ENCODE measurements around the gene SYT9. TPM values are rescaled to one million over a fixed set of nuclear protein-coding genes. Genes with fewer than 3 reads are reported as not detected.
"Not testable (repeated sequence)": the region's sequence is repeated elsewhere in the genome, so short reads cannot be mapped to it uniquely, and the experiment has no call there.

The SYT9 gene
- total RNA-seq, 2 donors from 2014 or later: 0.64 to 2.2 TPM

DNA sequence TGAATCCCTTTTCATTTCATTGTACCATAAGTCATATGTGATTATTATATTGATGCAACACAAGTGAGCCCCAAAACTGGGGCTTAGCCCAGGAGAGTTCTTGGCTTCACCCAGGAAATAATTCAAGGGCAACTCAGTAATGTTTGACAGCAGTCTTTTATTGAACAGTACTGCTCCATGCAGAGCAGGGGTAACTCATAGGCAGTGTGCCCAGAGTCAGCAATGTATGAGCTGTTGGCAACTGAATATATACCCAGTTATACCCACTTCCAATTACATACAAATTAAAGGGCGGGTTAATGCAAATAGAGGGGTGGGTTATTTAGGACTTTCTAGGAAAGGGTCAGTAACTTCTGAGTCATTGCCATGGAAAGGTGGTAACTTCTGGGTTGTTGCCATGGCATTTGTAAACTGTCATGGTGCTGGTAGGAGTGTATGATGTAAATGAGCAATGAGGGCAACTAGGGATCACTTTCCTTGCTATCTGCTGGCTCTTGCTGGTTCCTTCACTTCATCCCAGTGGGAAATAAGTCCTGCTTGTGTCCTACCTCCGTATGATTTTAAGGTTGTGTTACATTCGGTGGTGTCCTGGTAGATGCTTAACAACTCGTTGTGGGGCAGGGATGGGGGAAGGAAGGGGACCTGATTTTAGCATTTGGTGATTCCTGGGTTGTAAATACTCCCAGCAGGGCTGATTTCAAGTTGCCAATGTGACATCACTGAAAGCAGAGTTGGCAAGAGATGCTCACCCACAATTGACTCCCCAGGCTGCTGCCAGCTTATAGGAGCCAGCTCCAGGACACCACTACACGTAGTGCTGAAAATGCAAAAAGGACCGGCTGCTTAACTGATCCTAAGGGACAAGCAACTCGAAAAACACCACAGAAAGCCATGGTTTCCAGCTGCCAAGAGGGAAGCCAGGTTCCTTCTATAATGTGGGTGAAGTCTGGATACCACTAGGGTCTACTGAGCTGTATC lies 70.1 kb downstream of the SYT9 start:
- Histone ChIP-seq H3K27me3 (replicated peaks; ENCODE audit: insufficient read depth) (no peaks in the 10 kb centered on the region), H3K9me3 (no peaks in the 10 kb centered on the region), H3K27ac (no peak overlapping the region), H3K4me3 (no peak overlapping the region), H3K4me1 (replicated peaks) (no peaks in the 10 kb centered on the region), H3K36me3 (no peaks in the 10 kb centered on the region)
- 66% methylated on average over 7 of the region's 7 CpGs for WGBS
- intact Hi-C loops (cut with DNase I): no loop called here
- no peak for TF ChIP-seq POLR2A (IDR thresholded peaks at IDR 0.05)
- TF ChIP-seq, protein P1, sequence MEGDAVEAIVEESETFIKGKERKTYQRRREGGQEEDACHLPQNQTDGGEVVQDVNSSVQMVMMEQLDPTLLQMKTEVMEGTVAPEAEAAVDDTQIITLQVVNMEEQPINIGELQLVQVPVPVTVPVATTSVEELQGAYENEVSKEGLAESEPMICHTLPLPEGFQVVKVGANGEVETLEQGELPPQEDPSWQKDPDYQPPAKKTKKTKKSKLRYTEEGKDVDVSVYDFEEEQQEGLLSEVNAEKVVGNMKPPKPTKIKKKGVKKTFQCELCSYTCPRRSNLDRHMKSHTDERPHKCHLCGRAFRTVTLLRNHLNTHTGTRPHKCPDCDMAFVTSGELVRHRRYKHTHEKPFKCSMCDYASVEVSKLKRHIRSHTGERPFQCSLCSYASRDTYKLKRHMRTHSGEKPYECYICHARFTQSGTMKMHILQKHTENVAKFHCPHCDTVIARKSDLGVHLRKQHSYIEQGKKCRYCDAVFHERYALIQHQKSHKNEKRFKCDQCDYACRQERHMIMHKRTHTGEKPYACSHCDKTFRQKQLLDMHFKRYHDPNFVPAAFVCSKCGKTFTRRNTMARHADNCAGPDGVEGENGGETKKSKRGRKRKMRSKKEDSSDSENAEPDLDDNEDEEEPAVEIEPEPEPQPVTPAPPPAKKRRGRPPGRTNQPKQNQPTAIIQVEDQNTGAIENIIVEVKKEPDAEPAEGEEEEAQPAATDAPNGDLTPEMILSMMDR (IDR thresholded peaks at IDR 0.05): no peak
- TF ChIP-seq POLR2AphosphoS5 (IDR thresholded peaks at IDR 0.05): no peak
- DNase-seq (ENCODE audit: low spot score): no peak

DNA sequence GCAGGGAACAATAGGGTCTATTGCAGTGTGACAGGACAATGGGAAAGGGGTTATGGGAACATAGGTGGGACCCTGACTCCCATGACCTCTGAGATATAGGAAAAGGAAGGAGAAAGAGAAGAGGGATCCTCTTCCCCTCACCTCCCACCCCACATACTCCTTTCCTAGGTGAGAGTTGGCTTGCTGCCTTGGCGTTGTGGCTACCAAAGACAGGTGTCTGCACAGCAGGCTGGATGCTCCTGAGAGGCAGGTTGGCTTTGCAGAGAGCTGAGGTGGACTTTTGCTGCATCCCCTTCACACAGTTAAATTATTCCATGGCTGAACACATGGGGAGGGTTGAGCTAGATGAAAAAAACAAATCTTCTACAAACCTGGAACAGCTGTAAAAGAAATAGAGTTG lies 80.7 kb downstream of the SYT9 start:
- WGBS: 62% methylated on average over 1 of the region's 1 CpG
- TF ChIP-seq POLR2A (IDR thresholded peaks at IDR 0.05) (no peak), POLR2AphosphoS5 (IDR thresholded peaks at IDR 0.05) (no peak)
- TF ChIP-seq, protein P1 (IDR thresholded peaks at IDR 0.05): no peak
- H3K4me3 ChIP-seq: no peak overlapping the region
- no peak overlapping the region for H3K27ac ChIP-seq
- H3K4me1 ChIP-seq (replicated peaks): no peaks in the 10 kb centered on the region
- no peaks in the 10 kb centered on the region for H3K27me3 ChIP-seq (replicated peaks; ENCODE audit: insufficient read depth)
- H3K36me3 ChIP-seq: no peaks in the 10 kb centered on the region
- no peak for DNase-seq (ENCODE audit: low spot score)
- intact Hi-C loops (cut with DNase I): no loop called here
- H3K9me3 ChIP-seq: no peaks in the 10 kb centered on the region

DNA sequence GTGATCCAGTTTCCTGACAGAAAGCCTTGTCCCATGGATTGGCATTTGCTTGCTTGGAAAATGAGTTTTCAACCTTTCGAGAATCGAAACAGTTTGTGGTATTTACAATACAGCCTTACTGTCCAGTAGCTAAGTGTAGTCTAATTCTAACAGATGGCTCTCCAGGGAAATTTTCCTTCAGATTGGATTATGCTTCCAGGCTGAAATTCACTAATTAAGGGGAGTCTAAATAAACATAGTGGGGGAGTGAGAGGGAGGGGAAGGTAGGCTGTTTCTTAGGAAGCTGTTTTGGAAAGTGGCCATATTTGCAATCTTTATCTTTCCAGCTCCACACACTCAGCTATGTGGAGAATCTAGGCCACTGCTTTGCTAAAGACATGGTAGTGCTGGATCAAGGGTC lies 81.3 kb downstream of the SYT9 start:
- DNase-seq (ENCODE audit: low spot score): no peak
- H3K4me3 ChIP-seq: no peak overlapping the region
- H3K4me1 ChIP-seq (replicated peaks): no peaks in the 10 kb centered on the region
- TF ChIP-seq, protein P1 (IDR thresholded peaks at IDR 0.05): no peak
- no peak for TF ChIP-seq POLR2AphosphoS5 (IDR thresholded peaks at IDR 0.05)
- TF ChIP-seq POLR2A (IDR thresholded peaks at IDR 0.05): no peak
- no peaks in the 10 kb centered on the region for H3K36me3 ChIP-seq
- H3K27ac ChIP-seq: no peak overlapping the region
- H3K9me3 ChIP-seq: no peaks in the 10 kb centered on the region
- 75% methylated on average over 2 of the region's 2 CpGs for WGBS
- no peaks in the 10 kb centered on the region for H3K27me3 ChIP-seq (replicated peaks; ENCODE audit: insufficient read depth)
- intact Hi-C loops (cut with DNase I): no loop called here

DNA sequence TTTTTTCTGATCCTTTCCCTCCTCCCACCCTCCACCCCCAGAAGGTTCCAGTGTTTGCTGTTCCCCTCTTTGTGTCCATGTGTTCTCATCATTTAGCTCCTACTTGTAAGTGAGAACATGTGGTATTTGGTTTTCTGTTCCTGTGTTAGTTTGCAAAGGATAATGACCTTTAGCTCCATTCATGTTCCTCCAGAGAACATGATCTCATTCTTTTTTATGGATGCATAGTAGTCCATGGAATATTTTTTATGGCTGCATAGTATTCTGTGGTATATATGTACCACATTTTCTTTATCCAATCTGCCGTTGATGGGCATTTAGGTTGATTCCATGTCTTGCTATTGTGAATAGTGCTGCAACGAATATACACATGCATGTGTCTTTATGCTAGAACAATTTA lies 83.7 kb downstream of the SYT9 start:
- H3K4me1 ChIP-seq (replicated peaks); H3K9me3 ChIP-seq; H3K4me3 ChIP-seq; intact Hi-C loops (cut with DNase I); DNase-seq (ENCODE audit: low spot score); H3K27me3 ChIP-seq (replicated peaks; ENCODE audit: insufficient read depth); H3K36me3 ChIP-seq; H3K27ac ChIP-seq: not testable (repeated sequence)
- WGBS: 46% methylated on average over 2 of the region's 2 CpGs

DNA sequence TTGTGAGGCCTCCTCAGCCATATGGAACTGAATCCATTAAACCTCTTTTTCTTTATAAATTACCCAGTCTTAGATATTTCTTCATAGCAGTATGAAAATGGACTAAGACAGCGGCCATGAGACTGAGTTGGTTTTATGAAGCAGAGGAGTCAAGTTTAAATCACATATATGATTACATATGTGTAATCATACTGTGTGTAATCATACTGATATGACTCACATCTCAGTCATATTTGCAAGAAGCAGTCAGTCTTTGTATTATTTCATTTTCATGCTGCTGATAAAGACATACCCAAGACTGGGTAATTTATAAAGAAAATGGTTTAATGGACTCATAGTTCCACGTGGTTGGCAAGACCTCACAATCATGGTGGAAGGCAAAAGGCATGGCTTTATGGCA lies 89.8 kb downstream of the SYT9 start:
- DNase-seq (ENCODE audit: low spot score): no peak
- intact Hi-C loops (cut with DNase I): no loop called here
- TF ChIP-seq, protein P1 (IDR thresholded peaks at IDR 0.05): no peak
- TF ChIP-seq POLR2A (IDR thresholded peaks at IDR 0.05) (no peak), POLR2AphosphoS5 (IDR thresholded peaks at IDR 0.05) (no peak)
- no peaks in the 10 kb centered on the region for H3K9me3 ChIP-seq
- no peaks in the 10 kb centered on the region for H3K4me1 ChIP-seq (replicated peaks)
- H3K36me3 ChIP-seq: no peaks in the 10 kb centered on the region
- WGBS: 91% methylated on average over 2 of the region's 2 CpGs
- H3K4me3 ChIP-seq: no peak overlapping the region
- no peak overlapping the region for H3K27ac ChIP-seq
- no peaks in the 10 kb centered on the region for H3K27me3 ChIP-seq (replicated peaks; ENCODE audit: insufficient read depth)

Measured in prostate gland (tissue), 2 donors.